ENCODE results near the gene TP53BP1.
"Not testable (repeated sequence)": the region's sequence is repeated elsewhere in the genome, so short reads cannot be mapped to it uniquely, and the experiment has no call there.

The TP53BP1 gene

GRCh38 chr15:43492673-43493601 lies at the start of gene TP53BP1:
TSS of gene TP53BP1 (minus strand) at chr15:43493156. CDS start at chr15:43493043, 113 bp downstream.
- DNase-seq (ENCODE audit: low read depth in 2 of 2, low spot score in 1 of 2), result peak; percentile 88

- DNase-seq (ENCODE audit: low read depth in 2 of 2, low spot score in 1 of 2), result no peak
These were observed 48.8 kb upstream of the TP53BP1 start for GRCh38 chr15:43541785-43542184.

- DNase-seq (ENCODE audit: low read depth in 2 of 2, low spot score in 1 of 2), result no peak
These were observed 45.1 kb upstream of the TP53BP1 start for GRCh38 chr15:43538091-43538490.

GRCh38 chr15:43534897-43535296 lies 41.9 kb upstream of the TP53BP1 start:
- no peak for DNase-seq (ENCODE audit: low read depth in 2 of 2, low spot score in 1 of 2)

GRCh38 chr15:43532826-43533225 lies 39.9 kb upstream of the TP53BP1 start:
- not testable (repeated sequence) for DNase-seq (ENCODE audit: low read depth in 2 of 2, low spot score in 1 of 2)

- DNase-seq (ENCODE audit: low read depth in 2 of 2, low spot score in 1 of 2), result no peak
These were observed 38.2 kb upstream of the TP53BP1 start for GRCh38 chr15:43531018-43531670.

GRCh38 chr15:43529587-43530345 lies 36.8 kb upstream of the TP53BP1 start:
- no peak for DNase-seq (ENCODE audit: low read depth in 2 of 2, low spot score in 1 of 2)

GRCh38 chr15:43529141-43529540 lies 36.2 kb upstream of the TP53BP1 start:
- no peak for DNase-seq (ENCODE audit: low read depth in 2 of 2, low spot score in 1 of 2)

GRCh38 chr15:43528542-43529007 lies 35.6 kb upstream of the TP53BP1 start:
- DNase-seq (ENCODE audit: low read depth in 2 of 2, low spot score in 1 of 2), result no peak

GRCh38 chr15:43527802-43528541 lies 35.0 kb upstream of the TP53BP1 start:
- no peak for DNase-seq (ENCODE audit: low read depth in 2 of 2, low spot score in 1 of 2)

GRCh38 chr15:43527016-43527801 lies 34.3 kb upstream of the TP53BP1 start:
- no peak for DNase-seq (ENCODE audit: low read depth in 2 of 2, low spot score in 1 of 2)

- no peak for DNase-seq (ENCODE audit: low read depth in 2 of 2, low spot score in 1 of 2)
These were observed 33.4 kb upstream of the TP53BP1 start for GRCh38 chr15:43526261-43526930.

GRCh38 chr15:43525131-43525530 lies 32.2 kb upstream of the TP53BP1 start:
- no peak for DNase-seq (ENCODE audit: low read depth in 2 of 2, low spot score in 1 of 2)

- DNase-seq (ENCODE audit: low read depth in 2 of 2, low spot score in 1 of 2), result no peak
These were observed 31.4 kb upstream of the TP53BP1 start for GRCh38 chr15:43524254-43524845.

- DNase-seq (ENCODE audit: low read depth in 2 of 2, low spot score in 1 of 2), result no peak
These were observed 30.7 kb upstream of the TP53BP1 start for GRCh38 chr15:43523646-43524045.

GRCh38 chr15:43522247-43522646 lies 29.3 kb upstream of the TP53BP1 start:
- DNase-seq (ENCODE audit: low read depth in 2 of 2, low spot score in 1 of 2), result no peak

- DNase-seq (ENCODE audit: low read depth in 2 of 2, low spot score in 1 of 2), result no peak
These were observed 28.5 kb upstream of the TP53BP1 start for GRCh38 chr15:43521419-43521818.

- DNase-seq (ENCODE audit: low read depth in 2 of 2, low spot score in 1 of 2), result no peak
These were observed 27.2 kb upstream of the TP53BP1 start for GRCh38 chr15:43520138-43520537.

GRCh38 chr15:43519196-43519595 lies 26.2 kb upstream of the TP53BP1 start:
- DNase-seq (ENCODE audit: low read depth in 2 of 2, low spot score in 1 of 2), result no peak

Data from stimulated activated CD8-positive, alpha-beta memory T cell treated with anti-CD3 and anti-CD28 coated beads, Interleukin-4, amount 100 ng/mL, for 4 hours (primary cell).